OCI-M2 (cell line): ENCODE data around the gene OR6Y1.

Experiments
- DNase-seq: peaks from one replicate; lab custom pipeline; 2025; ENCODE audit not compliant: unreplicated experiment; lab: John Stamatoyannopoulos, UW

OR6Y1 gene

GRCh38 chr1:158506369-158506987 lies 47.7 kb downstream of the OR6Y1 start:
- DNase-seq: no peak

DNA sequence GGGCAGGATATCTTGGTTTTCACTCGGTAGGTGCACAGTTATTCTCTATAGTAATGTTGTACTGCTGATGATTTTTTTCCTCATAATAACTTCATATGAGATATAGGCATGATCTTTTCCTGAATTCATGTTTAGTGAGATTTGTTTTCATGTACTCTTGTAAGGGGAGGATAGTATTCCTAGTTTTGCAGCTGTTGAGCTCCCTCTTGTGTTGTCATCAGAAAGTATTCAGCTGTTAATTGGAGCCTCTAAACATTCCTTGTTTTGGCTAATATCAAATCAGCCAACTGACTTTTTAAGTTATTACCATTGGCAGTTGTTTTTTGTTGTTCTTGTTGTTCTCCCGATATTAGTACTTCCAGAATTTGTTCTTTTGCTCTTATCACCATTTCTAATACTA lies 57.8 kb downstream of the OR6Y1 start:
- DNase-seq: peak; percentile 15

- DNase-seq: no peak
These were observed 59.4 kb downstream of the OR6Y1 start for GRCh38 chr1:158494796-158495195.
